ENCODE data around the gene BRI3. TPM values are rescaled to one million over a fixed set of nuclear protein-coding genes. Genes with fewer than 3 reads are reported as not detected.

BRI3 gene
- total RNA-seq, 1 donor from 2014 or later, result 151 TPM

- Mint-ChIP-seq H3K4me1 (ENCODE audit: unreplicated experiment) (peaks cover 18% of the 10 kb centered on the region), H3K4me3 (no peak overlapping the region)
These were observed 43.3 kb downstream of the BRI3 start for GRCh38 chr7:98324782-98325181.

DNA sequence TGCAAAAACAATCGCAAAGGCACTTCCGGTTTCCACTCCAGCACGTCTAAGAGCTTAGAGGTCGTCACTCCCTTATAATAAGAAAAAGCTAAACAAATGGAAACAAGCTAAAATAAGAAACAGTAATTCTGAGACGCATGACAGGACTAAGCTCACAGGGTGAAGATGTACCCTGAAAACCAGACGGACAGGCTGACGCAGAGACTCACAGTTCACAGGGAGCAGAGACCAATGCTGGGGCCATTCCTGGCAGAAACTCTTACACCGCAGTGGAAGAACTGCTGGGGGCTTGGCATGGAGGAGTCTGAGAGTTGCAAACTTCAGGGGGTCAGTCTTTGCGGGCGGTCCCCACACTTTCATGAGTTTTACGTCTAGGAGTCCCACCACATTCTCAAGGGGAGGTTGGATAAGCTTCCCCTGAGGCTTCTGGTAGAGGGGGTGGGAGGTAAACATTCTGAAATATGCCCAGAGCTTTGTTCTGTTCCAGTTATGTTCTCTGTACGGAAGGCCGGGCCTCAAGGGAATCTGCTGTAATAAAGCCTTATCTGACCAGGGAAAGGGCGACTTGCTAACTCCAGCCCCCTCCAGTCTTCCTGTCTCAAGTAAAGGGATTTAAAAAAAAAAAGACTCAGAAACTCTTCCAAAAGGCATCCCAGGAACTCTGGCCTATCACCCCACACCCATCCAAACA lies 47.8 kb downstream of the BRI3 start:
- peaks cover 9% of the 10 kb centered on the region for H3K9me3 Mint-ChIP-seq
- no peaks in the 10 kb centered on the region for H3K27me3 Mint-ChIP-seq
- TF ChIP-seq CTCF (conservative IDR thresholded peaks at IDR 0.05), result no peak
- no peak overlapping the region for H3K4me3 Mint-ChIP-seq
- H3K4me1 Mint-ChIP-seq (ENCODE audit: unreplicated experiment), result peaks cover 8% of the 10 kb centered on the region
- H3K27ac Mint-ChIP-seq, result peak overlapping the region; percentile 1
- peaks cover 17% of the 10 kb centered on the region for H3K36me3 Mint-ChIP-seq
- DNase-seq (ENCODE audit: extremely low spot score, unreplicated experiment), result no peak

More at GRCh38 chr7:98324782-98325181, 43.3 kb downstream of the BRI3 start:
- DNase-seq (ENCODE audit: extremely low spot score, unreplicated experiment), result no peak
- peaks cover 1% of the 10 kb centered on the region for H3K36me3 Mint-ChIP-seq
- H3K27me3 Mint-ChIP-seq, result no peaks in the 10 kb centered on the region
- no peak overlapping the region for H3K27ac Mint-ChIP-seq
- H3K9me3 Mint-ChIP-seq, result no peaks in the 10 kb centered on the region
- TF ChIP-seq CTCF (conservative IDR thresholded peaks at IDR 0.05), result no peak

GRCh38 chr7:98329791-98330373 lies 48.4 kb downstream of the BRI3 start:
- TF ChIP-seq CTCF (conservative IDR thresholded peaks at IDR 0.05), result no peak
- H3K4me3 Mint-ChIP-seq, result no peak overlapping the region
- H3K4me1 Mint-ChIP-seq (ENCODE audit: unreplicated experiment), result peaks cover 8% of the 10 kb centered on the region
- DNase-seq (ENCODE audit: extremely low spot score, unreplicated experiment), result no peak
- no peaks in the 10 kb centered on the region for H3K27me3 Mint-ChIP-seq
- H3K9me3 Mint-ChIP-seq, result peaks cover 9% of the 10 kb centered on the region
- peaks cover 17% of the 10 kb centered on the region for H3K36me3 Mint-ChIP-seq
- H3K27ac Mint-ChIP-seq, result peak overlapping the region; percentile 1

GRCh38 chr7:98330926-98331529 lies 49.5 kb downstream of the BRI3 start:
- no peak for DNase-seq (ENCODE audit: extremely low spot score, unreplicated experiment)
- H3K27ac Mint-ChIP-seq, result no peak overlapping the region
- peaks cover 9% of the 10 kb centered on the region for H3K9me3 Mint-ChIP-seq
- no peaks in the 10 kb centered on the region for H3K27me3 Mint-ChIP-seq
- peaks cover 21% of the 10 kb centered on the region for H3K36me3 Mint-ChIP-seq
- no peak overlapping the region for H3K4me3 Mint-ChIP-seq
- TF ChIP-seq CTCF (conservative IDR thresholded peaks at IDR 0.05), result no peak
- peaks cover 8% of the 10 kb centered on the region for H3K4me1 Mint-ChIP-seq (ENCODE audit: unreplicated experiment)

- Mint-ChIP-seq H3K27ac (no peak overlapping the region), H3K4me1 (ENCODE audit: unreplicated experiment) (peaks cover 5% of the 10 kb centered on the region)
- no peak for TF ChIP-seq CTCF (conservative IDR thresholded peaks at IDR 0.05)
These were observed 52.6 kb downstream of the BRI3 start for GRCh38 chr7:98334081-98334480.

More at GRCh38 chr7:98334081-98334480, 52.6 kb downstream of the BRI3 start:
- H3K4me3 Mint-ChIP-seq, result no peak overlapping the region
- DNase-seq (ENCODE audit: extremely low spot score, unreplicated experiment), result no peak
- no peaks in the 10 kb centered on the region for H3K27me3 Mint-ChIP-seq
- H3K36me3 Mint-ChIP-seq, result peaks cover 22% of the 10 kb centered on the region
- peaks cover 11% of the 10 kb centered on the region for H3K9me3 Mint-ChIP-seq

Data from type B pancreatic cell (in vitro differentiated cells).